ENCODE results near the gene CR1. TPM values are rescaled to one million over a fixed set of nuclear protein-coding genes. Genes with fewer than 3 reads are reported as not detected.

CR1 gene
- total RNA-seq, 1 experiment from 2014 or later, result 0.13 TPM

- TF ChIP-seq E2F1 (CRISPR knock-in tag; IDR thresholded peaks at IDR 0.05) (no peak), ETV6 (CRISPR knock-in tag; IDR thresholded peaks at IDR 0.05) (no peak)
Observed at GRCh38 chr1:207670997-207671396, 175.0 kb downstream of the CR1 start (continued).

GRCh38 chr1:207672522-207673130 is 176.7 kb downstream of the CR1 start:
- POLR2A ChIA-PET, result no interaction called here
- Mint-ChIP-seq H3K27me3 (ENCODE audit: low read depth) (peaks cover 25% of the 10 kb centered on the region), H3K27ac (no peak overlapping the region; the same call in 1 of the 2 replicates), H3K4me1 (peaks cover 40% of the 10 kb centered on the region), H3K36me3 (peaks cover 9% of the 10 kb centered on the region), H3K4me3 (no peak overlapping the region), H3K9me3 (peaks cover 12% of the 10 kb centered on the region)
- CTCF ChIA-PET, result interaction anchor here (0.5 to 3.5 kb wide), 20 partner anchors 19 to 580 kb away, joined by 3 to 36 read pairs (median 4); partner anchors contain the start of genes CR1 and CR2
- ATAC-seq (peak; percentile 89), DNase-seq (ENCODE audit: low spot score) (peak; percentile 47)
- TF ChIP-seq CTCF (IDR thresholded peaks at IDR 0.05), result peak; percentile 37; the same call in 1 of the 2 replicates
- TF ChIP-seq ZNF396 (CRISPR knock-in tag; IDR thresholded peaks at IDR 0.05; ENCODE audit: borderline replicate concordance), result no peak

DNA sequence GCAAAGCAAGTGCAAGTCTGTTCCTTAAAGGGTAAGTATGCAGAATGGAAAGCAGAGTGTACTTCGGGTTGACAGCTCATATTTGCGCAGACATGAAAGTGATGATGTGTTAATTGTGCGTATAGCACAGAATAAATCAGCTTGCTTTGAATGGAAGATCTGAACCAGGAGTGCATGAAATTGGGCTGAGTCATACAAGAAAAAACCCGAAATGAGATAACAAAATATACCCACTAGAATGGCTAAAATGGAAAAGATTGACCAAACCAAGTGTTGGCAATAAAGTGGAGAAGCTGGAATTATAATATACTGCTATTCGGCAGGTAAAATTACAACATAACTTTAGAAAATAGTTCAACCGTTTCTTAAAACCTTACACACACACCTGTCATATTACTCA is 177.4 kb downstream of the CR1 start:
- no peak overlapping the region for H3K4me3 Mint-ChIP-seq
- DNase-seq (ENCODE audit: low spot score) (no peak), ATAC-seq (no peak)
- H3K27ac Mint-ChIP-seq, result no peak overlapping the region
- H3K4me1 Mint-ChIP-seq, result peaks cover 34% of the 10 kb centered on the region
- H3K27me3 Mint-ChIP-seq (ENCODE audit: low read depth), result peaks cover 21% of the 10 kb centered on the region
- TF ChIP-seq TEAD1 (CRISPR knock-in tag; IDR thresholded peaks at IDR 0.05), result no peak
- TF ChIP-seq FOXP1 (CRISPR knock-in tag; IDR thresholded peaks at IDR 0.05; ENCODE audit: borderline replicate concordance), result no peak
- TF ChIP-seq, protein P1, sequence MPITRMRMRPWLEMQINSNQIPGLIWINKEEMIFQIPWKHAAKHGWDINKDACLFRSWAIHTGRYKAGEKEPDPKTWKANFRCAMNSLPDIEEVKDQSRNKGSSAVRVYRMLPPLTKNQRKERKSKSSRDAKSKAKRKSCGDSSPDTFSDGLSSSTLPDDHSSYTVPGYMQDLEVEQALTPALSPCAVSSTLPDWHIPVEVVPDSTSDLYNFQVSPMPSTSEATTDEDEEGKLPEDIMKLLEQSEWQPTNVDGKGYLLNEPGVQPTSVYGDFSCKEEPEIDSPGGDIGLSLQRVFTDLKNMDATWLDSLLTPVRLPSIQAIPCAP (CRISPR knock-in tag; IDR thresholded peaks at IDR 0.05), result no peak
- TF ChIP-seq ZMAT4 (CRISPR knock-in tag; IDR thresholded peaks at IDR 0.05), result no peak
- no peak for TF ChIP-seq SMAD3 (CRISPR knock-in tag; IDR thresholded peaks at IDR 0.05; ENCODE audit: borderline replicate concordance)
- no peak for TF ChIP-seq ZNF671 (CRISPR knock-in tag; IDR thresholded peaks at IDR 0.05)
- TF ChIP-seq, protein P2, sequence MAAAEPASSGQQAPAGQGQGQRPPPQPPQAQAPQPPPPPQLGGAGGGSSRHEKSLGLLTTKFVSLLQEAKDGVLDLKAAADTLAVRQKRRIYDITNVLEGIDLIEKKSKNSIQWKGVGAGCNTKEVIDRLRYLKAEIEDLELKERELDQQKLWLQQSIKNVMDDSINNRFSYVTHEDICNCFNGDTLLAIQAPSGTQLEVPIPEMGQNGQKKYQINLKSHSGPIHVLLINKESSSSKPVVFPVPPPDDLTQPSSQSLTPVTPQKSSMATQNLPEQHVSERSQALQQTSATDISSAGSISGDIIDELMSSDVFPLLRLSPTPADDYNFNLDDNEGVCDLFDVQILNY (CRISPR knock-in tag; IDR thresholded peaks at IDR 0.05), result no peak
- no peak for TF ChIP-seq SMAD4 (CRISPR knock-in tag; IDR thresholded peaks at IDR 0.05)
- TF ChIP-seq RELA (CRISPR knock-in tag; IDR thresholded peaks at IDR 0.05; ENCODE audit: borderline replicate concordance), result no peak
- no peak for TF ChIP-seq NFE2L1 (CRISPR knock-in tag; IDR thresholded peaks at IDR 0.05)
- TF ChIP-seq SP1 (CRISPR knock-in tag; conservative IDR thresholded peaks at IDR 0.05), result no peak
- TF ChIP-seq MLX (CRISPR knock-in tag; IDR thresholded peaks at IDR 0.05), result no peak
- TF ChIP-seq FOXJ3 (CRISPR knock-in tag; IDR thresholded peaks at IDR 0.05; ENCODE audit: borderline replicate concordance), result no peak
- no peak for TF ChIP-seq ZNF121 (CRISPR knock-in tag; IDR thresholded peaks at IDR 0.05)
- TF ChIP-seq NR1H2 (CRISPR knock-in tag; IDR thresholded peaks at IDR 0.05), result no peak
- POLR2A ChIA-PET, result no interaction called here
- CTCF ChIA-PET, result interaction anchor here (1.2 to 3.5 kb wide), 10 partner anchors 24 to 268 kb away, joined by 3 to 36 read pairs (median 4); partner anchors contain the start of gene CR1
- peaks cover 16% of the 10 kb centered on the region for H3K36me3 Mint-ChIP-seq
- H3K9me3 Mint-ChIP-seq, result peaks cover 12% of the 10 kb centered on the region

Measured in WTC11 (cell line).